ENCODE results near the gene LSM3.

DNA sequence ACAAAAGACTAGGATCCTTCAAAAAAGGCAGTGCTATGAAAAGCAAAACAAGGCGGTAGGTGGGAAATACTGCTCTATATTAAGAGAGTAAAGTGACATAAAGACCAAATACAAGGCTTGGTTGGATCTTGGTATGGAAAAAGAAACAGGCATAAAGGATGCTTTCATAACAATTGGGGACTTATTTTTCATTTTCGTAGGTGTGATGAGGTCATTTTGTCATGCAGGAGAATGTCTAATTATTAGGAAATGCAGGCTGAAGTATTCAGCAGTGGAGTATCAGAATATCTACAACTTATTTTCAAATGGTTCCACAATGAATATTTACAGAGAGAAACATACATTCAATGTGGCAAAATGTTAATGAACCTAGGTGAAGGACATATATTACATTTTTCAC, 9.2 kb upstream of the LSM3 start:
- TF ChIP-seq POLR2A (IDR thresholded peaks at IDR 0.05): no peak
- TF ChIP-seq, protein P1, sequence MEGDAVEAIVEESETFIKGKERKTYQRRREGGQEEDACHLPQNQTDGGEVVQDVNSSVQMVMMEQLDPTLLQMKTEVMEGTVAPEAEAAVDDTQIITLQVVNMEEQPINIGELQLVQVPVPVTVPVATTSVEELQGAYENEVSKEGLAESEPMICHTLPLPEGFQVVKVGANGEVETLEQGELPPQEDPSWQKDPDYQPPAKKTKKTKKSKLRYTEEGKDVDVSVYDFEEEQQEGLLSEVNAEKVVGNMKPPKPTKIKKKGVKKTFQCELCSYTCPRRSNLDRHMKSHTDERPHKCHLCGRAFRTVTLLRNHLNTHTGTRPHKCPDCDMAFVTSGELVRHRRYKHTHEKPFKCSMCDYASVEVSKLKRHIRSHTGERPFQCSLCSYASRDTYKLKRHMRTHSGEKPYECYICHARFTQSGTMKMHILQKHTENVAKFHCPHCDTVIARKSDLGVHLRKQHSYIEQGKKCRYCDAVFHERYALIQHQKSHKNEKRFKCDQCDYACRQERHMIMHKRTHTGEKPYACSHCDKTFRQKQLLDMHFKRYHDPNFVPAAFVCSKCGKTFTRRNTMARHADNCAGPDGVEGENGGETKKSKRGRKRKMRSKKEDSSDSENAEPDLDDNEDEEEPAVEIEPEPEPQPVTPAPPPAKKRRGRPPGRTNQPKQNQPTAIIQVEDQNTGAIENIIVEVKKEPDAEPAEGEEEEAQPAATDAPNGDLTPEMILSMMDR (IDR thresholded peaks at IDR 0.05): no peak
